Mesenteric fat pad (tissue), 1 donor: ENCODE measurements around the gene SLC38A7. TPM values are rescaled to one million over a fixed set of nuclear protein-coding genes. Genes with fewer than 3 reads are reported as not detected.
"Not testable (repeated sequence)": the region's sequence is repeated elsewhere in the genome, so short reads cannot be mapped to it uniquely, and the experiment has no call there.

Experiments
- DNase-seq: peaks from one replicate; pipeline ENCODE4 v3.0.0-alpha.2; 2020; ENCODE audit warnings: low spot score
- long read RNA-seq: library from polyadenylated mRNA; unstranded; transcript quantifications from one replicate; pipeline ENCODE4 v2.0.0, GENCODE V29; 2020
- total RNA-seq: library from RNA; stranded (reverse); fragmentation: NEBNext Ultra II Directional; extraction: Animal tissue kit (Norgen Biotek cat#: 25700); gene quantifications from one replicate; pipeline ENCODE4 v1.2.1, GENCODE V29; 2021
- donor health status: DM: yes; HTN: yes; CAD: no.

Gene SLC38A7
- total RNA-seq: 21.6 TPM
- long read RNA-seq, full-length matches to known transcripts: 64 of 121 reads
- long read RNA-seq, partial matches to known transcripts: 18 of 121 reads
- long read RNA-seq, other reads (novel, unspliced or antisense): 39 of 121 reads

GRCh38 chr16:58684354-58685083 is at the start of gene SLC38A7:
Gene SLC38A7, minus strand, starts transcription at chr16:58684770. Its CDS starts 4,644 bp downstream, at chr16:58680126.
- DNase-seq: peak; percentile 96

GRCh38 chr16:58733671-58734458 is 49.3 kb upstream of the SLC38A7 start, which contains the start of gene GOT2:
Gene GOT2, minus strand, starts transcription at chr16:58734316. Its CDS starts 88 bp downstream, at chr16:58734228.
- peak; percentile 94 for DNase-seq

GRCh38 chr16:58733248-58733670 is 48.7 kb upstream of the SLC38A7 start:
- no peak for DNase-seq

GRCh38 chr16:58732545-58733247 is 48.1 kb upstream of the SLC38A7 start:
- DNase-seq: no peak

- DNase-seq: no peak
Measured at GRCh38 chr16:58730724-58731370, 46.3 kb upstream of the SLC38A7 start.

GRCh38 chr16:58727796-58728568 is 43.4 kb upstream of the SLC38A7 start:
- no peak for DNase-seq

- DNase-seq: no peak
Measured at GRCh38 chr16:58727028-58727781, 42.6 kb upstream of the SLC38A7 start.

GRCh38 chr16:58723109-58723508 is 38.5 kb upstream of the SLC38A7 start:
- DNase-seq: no peak

GRCh38 chr16:58717994-58718393 is 33.4 kb upstream of the SLC38A7 start:
- no peak for DNase-seq

GRCh38 chr16:58716468-58716867 is 31.9 kb upstream of the SLC38A7 start:
- no peak for DNase-seq

GRCh38 chr16:58713742-58714141 is 29.2 kb upstream of the SLC38A7 start:
- DNase-seq: no peak

GRCh38 chr16:58709333-58709732 is 24.8 kb upstream of the SLC38A7 start:
- DNase-seq: no peak

GRCh38 chr16:58699151-58699550 is 14.6 kb upstream of the SLC38A7 start:
- no peak for DNase-seq

GRCh38 chr16:58695368-58695767 is 10.8 kb upstream of the SLC38A7 start:
- no peak for DNase-seq

GRCh38 chr16:58692450-58692849 is 7.9 kb upstream of the SLC38A7 start:
- DNase-seq: no peak

GRCh38 chr16:58686985-58687706 is 2.6 kb upstream of the SLC38A7 start:
- not testable (repeated sequence) for DNase-seq

GRCh38 chr16:58685084-58685449 is 497 bp upstream of the SLC38A7 start:
- no peak for DNase-seq

- DNase-seq: no peak
Measured at GRCh38 chr16:58684001-58684353, 593 bp downstream of the SLC38A7 start.

- DNase-seq: no peak
Measured at GRCh38 chr16:58679763-58680162, 4.8 kb downstream of the SLC38A7 start.
